GM18870 (cell line): ENCODE data around the gene EMP1.

Experiments used
- ATAC-seq: cut with Tn5 transposase; IDR thresholded peaks from one replicate; pipeline ENCODE4 v1.9.1; 2021; ENCODE audit warnings: moderate library complexity; ENCODE audit not compliant: unreplicated experiment

Gene EMP1

GRCh38 chr12:13196130-13196921 lies at the start of gene EMP1:
Gene EMP1 (plus strand): TSS chr12:13196726. CDS start chr12:13211511, 14,785 bp downstream.
- ATAC-seq = peak; percentile 89

- no peak for ATAC-seq
Measured at GRCh38 chr12:13147688-13148484, 48.6 kb upstream of the EMP1 start.

GRCh38 chr12:13148485-13148847 lies 48.1 kb upstream of the EMP1 start:
- ATAC-seq = no peak

GRCh38 chr12:13149411-13149810 lies 47.1 kb upstream of the EMP1 start:
- ATAC-seq = no peak

- no peak for ATAC-seq
Measured at GRCh38 chr12:13152281-13152680, 44.2 kb upstream of the EMP1 start.

GRCh38 chr12:13152756-13153155 lies 43.8 kb upstream of the EMP1 start:
- ATAC-seq = no peak

- no peak for ATAC-seq
Measured at GRCh38 chr12:13153180-13153579, 43.3 kb upstream of the EMP1 start.

GRCh38 chr12:13154027-13154538 lies 42.4 kb upstream of the EMP1 start:
- ATAC-seq = no peak

GRCh38 chr12:13154831-13155230 lies 41.7 kb upstream of the EMP1 start:
- no peak for ATAC-seq

GRCh38 chr12:13156277-13156676 lies 40.2 kb upstream of the EMP1 start:
- no peak for ATAC-seq

GRCh38 chr12:13161172-13161571 lies 35.4 kb upstream of the EMP1 start:
- ATAC-seq = no peak

GRCh38 chr12:13162904-13163303 lies 33.6 kb upstream of the EMP1 start:
- no peak for ATAC-seq

- ATAC-seq = no peak
Measured at GRCh38 chr12:13163868-13164635, 32.5 kb upstream of the EMP1 start.

- no peak for ATAC-seq
Measured at GRCh38 chr12:13164921-13165616, 31.5 kb upstream of the EMP1 start.

GRCh38 chr12:13165617-13166041 lies 30.9 kb upstream of the EMP1 start:
- peak; percentile 83 for ATAC-seq

- ATAC-seq = no peak
Measured at GRCh38 chr12:13167226-13167625, 29.3 kb upstream of the EMP1 start.

GRCh38 chr12:13167906-13168305 lies 28.6 kb upstream of the EMP1 start:
- ATAC-seq = no peak

- no peak for ATAC-seq
Measured at GRCh38 chr12:13169272-13169671, 27.3 kb upstream of the EMP1 start.

GRCh38 chr12:13170892-13171490 lies 25.5 kb upstream of the EMP1 start:
- ATAC-seq = no peak
